NCI-H146 treated with DMSO at 0.1 percent for 48 hours (cell line): ENCODE measurements around the gene NR3C1.
A peak's percentile ranks its signal among the peaks of the same experiment; 100 is the strongest.

Experiments used
- DNase-seq: peaks from one replicate; lab custom pipeline; 2025; ENCODE audit not compliant: unreplicated experiment; lab: John Stamatoyannopoulos, UW

NR3C1 gene

GRCh38 chr5:143372187-143372829 lies 31.2 kb downstream of the NR3C1 start:
- no peak for DNase-seq

GRCh38 chr5:143370440-143370839 lies 33.0 kb downstream of the NR3C1 start:
- DNase-seq, result no peak

- DNase-seq, result no peak
Observed at GRCh38 chr5:143364061-143364460, 39.4 kb downstream of the NR3C1 start.

- no peak for DNase-seq
Observed at GRCh38 chr5:143362664-143363227, 40.7 kb downstream of the NR3C1 start.

- no peak for DNase-seq
Observed at GRCh38 chr5:143361438-143361837, 42.0 kb downstream of the NR3C1 start.

- no peak for DNase-seq
Observed at GRCh38 chr5:143360755-143361154, 42.7 kb downstream of the NR3C1 start.

GRCh38 chr5:143359869-143360268 lies 43.6 kb downstream of the NR3C1 start:
- no peak for DNase-seq

- no peak for DNase-seq
Observed at GRCh38 chr5:143356855-143357583, 46.5 kb downstream of the NR3C1 start.

- DNase-seq, result peak; percentile 4
Observed at GRCh38 chr5:143355710-143356109, 47.8 kb downstream of the NR3C1 start.

GRCh38 chr5:143354025-143354424 lies 49.5 kb downstream of the NR3C1 start:
- no peak for DNase-seq

GRCh38 chr5:143352691-143353090 lies 50.8 kb downstream of the NR3C1 start:
- DNase-seq, result no peak

- DNase-seq, result no peak
Observed at GRCh38 chr5:143350751-143351602, 52.5 kb downstream of the NR3C1 start.

- DNase-seq, result no peak
Observed at GRCh38 chr5:143350341-143350740, 53.1 kb downstream of the NR3C1 start.

GRCh38 chr5:143349177-143349576 lies 54.3 kb downstream of the NR3C1 start:
- no peak for DNase-seq

GRCh38 chr5:143347698-143348344 lies 55.7 kb downstream of the NR3C1 start:
- no peak for DNase-seq

GRCh38 chr5:143347046-143347445 lies 56.4 kb downstream of the NR3C1 start:
- DNase-seq, result no peak

- DNase-seq, result no peak
Observed at GRCh38 chr5:143345671-143346440, 57.6 kb downstream of the NR3C1 start.

GRCh38 chr5:143343042-143343441 lies 60.4 kb downstream of the NR3C1 start:
- DNase-seq, result no peak

GRCh38 chr5:143342607-143343006 lies 60.9 kb downstream of the NR3C1 start:
- DNase-seq, result no peak
